HG02852 (cell line): ENCODE data around the gene UBAP1L.
"Not testable (repeated sequence)": the region's sequence is repeated elsewhere in the genome, so short reads cannot be mapped to it uniquely, and the experiment has no call there.

ENCODE experiments used
- ATAC-seq: cut with Tn5 transposase; IDR thresholded peaks from one replicate; pipeline ENCODE4 v1.9.1; 2021; ENCODE audit warnings: mild to moderate bottlenecking, moderate library complexity; ENCODE audit not compliant: unreplicated experiment

Gene UBAP1L

GRCh38 chr15:65115086-65115485 lies at the start of gene UBAP1L:
UBAP1L (minus strand) TSS chr15:65115200; CDS start chr15:65106215, 8,985 bp downstream.
- ATAC-seq = no peak

DNA sequence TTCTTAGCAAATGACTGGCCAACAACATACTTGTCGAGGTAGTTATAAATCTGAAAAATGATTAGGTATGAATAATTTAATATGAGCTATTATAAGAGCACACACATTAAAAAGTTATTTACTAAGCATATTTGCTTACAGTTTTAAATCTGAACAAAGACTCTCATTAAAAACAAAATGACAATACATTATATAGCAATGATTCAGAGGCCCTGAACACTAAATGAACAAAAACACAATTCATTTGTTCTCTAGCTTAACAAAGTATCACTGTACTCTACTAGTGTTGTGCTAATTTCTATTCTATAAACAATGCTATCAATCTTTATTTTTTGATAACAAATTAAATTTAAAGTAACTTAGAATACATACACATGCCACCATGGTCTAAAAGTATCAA lies 49.1 kb upstream of the UBAP1L start:
- no peak for ATAC-seq

DNA sequence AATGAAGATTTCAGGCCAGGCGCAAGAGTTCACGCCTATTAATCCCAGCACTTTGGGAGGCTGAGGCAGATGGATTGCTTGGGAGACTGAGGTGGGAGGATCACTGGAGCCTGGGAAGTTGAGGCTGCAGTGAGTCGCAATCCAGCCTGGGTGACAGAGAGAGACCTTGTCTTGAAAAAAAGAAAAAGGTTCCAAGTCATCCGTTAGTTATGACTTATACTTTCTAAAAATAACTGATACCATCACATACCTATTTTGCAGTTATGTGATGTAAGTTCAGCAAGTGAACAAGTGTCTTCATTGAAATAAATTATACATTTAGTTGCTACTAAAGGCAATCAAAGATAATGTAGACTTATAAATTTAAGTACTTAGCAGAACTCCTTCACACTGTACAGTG lies 48.0 kb upstream of the UBAP1L start:
- ATAC-seq = no peak

DNA sequence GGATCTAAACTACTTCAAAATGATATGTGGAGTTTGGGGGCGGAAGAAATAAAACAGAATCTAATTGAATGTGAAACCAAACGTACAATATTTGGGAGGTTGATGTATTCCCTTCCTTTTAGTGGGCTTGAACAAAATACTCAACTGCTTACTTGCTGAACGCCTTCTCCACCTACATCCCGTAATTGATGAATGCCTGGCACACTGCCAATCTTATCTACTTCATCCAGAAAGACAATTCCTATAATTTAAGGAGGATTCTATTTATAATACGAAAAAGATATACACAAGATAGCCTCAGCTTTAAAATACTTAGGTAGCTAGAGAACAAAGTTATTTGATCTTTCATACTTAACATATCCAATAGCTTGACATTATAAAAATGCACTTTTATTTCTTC lies 41.7 kb upstream of the UBAP1L start:
- ATAC-seq = no peak

DNA sequence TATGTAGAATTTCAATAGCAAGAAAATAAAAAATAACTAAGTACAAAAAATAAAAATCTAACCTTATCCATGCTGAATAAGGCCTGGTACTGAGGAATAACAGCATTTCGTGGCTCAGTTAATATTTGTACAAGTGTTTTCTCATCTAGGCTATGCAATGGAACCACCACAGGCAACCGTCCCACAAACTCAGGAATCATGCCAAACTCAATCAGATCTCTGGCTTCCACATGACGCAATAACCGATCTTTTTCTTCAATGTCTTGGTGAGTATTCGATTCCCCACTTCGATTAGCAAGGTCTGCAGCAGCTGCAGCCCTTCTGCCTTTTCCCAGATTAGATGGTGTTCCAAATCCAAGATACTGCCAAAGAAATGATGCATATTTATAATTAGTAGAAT lies 39.7 kb upstream of the UBAP1L start:
- ATAC-seq = no peak

DNA sequence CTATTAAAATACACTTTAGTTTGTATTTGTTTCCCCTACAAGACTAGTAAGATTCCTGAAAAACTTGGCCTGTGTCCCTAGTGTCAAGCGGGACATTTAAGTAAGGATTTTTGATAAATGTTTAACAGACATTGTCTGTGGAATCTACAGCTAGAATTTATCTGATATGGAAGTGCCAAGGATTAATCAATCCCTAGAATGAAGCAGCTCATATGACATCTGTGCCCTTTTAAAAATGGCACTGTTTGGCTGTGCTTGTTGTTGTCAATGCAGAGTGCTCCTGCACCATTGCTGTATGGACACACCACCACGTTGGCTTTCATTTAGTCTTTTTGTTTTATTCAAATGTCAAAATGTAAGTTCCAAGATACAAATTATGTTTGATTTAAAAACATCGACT lies 32.9 kb upstream of the UBAP1L start:
- ATAC-seq = no peak

- ATAC-seq = no peak
Observed at GRCh38 chr15:65146438-65146837, 31.4 kb upstream of the UBAP1L start.

DNA sequence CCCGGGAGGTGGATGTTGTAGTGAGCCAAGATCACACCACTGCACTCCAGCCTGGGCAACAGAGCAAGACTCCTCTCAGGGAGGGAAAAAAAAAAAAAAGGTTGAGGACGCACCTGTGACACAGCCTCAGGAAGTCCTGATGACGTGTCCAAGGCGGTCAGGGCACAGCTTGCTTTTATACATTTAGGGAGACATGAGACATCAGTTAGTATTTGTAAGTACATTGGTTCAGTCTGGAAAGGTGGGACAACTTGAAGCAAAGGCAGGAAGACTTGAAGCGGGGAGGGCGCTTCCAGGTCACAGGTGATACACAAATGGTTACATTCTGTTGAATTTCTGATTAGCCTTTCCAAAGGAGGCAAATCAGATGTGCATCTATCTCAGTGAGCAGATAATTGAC lies 23.6 kb upstream of the UBAP1L start:
- not testable (repeated sequence) for ATAC-seq

- ATAC-seq = not testable (repeated sequence)
Observed at GRCh38 chr15:65137893-65138292, 22.9 kb upstream of the UBAP1L start.

DNA sequence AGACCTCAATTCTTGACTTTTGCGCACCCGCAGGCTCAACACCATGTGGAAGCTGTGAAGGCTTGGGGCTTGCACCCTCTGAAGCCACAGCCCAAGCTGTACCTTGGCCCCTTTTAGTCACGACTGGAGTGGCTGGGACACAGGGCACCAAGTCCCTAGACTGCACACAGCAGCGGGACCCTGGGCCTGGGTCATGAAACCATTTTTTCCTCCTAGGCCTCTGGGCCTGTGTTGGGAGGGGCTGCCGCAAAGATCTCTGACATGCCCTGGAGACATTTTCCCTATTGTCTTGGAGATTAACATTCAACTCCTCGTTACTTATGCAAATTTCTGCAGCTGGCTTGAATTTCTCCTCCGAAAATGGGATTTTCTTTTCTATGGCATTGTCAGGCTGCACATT lies 22.1 kb upstream of the UBAP1L start:
- ATAC-seq = not testable (repeated sequence)

- no peak for ATAC-seq
Observed at GRCh38 chr15:65134538-65134937, 19.5 kb upstream of the UBAP1L start.

- ATAC-seq = peak; percentile 89
Observed at GRCh38 chr15:65133548-65134200, 18.7 kb upstream of the UBAP1L start, which contains the start of gene PDCD7. PDCD7 (minus strand) TSS chr15:65133808; CDS start chr15:65133781, 27 bp downstream.

DNA sequence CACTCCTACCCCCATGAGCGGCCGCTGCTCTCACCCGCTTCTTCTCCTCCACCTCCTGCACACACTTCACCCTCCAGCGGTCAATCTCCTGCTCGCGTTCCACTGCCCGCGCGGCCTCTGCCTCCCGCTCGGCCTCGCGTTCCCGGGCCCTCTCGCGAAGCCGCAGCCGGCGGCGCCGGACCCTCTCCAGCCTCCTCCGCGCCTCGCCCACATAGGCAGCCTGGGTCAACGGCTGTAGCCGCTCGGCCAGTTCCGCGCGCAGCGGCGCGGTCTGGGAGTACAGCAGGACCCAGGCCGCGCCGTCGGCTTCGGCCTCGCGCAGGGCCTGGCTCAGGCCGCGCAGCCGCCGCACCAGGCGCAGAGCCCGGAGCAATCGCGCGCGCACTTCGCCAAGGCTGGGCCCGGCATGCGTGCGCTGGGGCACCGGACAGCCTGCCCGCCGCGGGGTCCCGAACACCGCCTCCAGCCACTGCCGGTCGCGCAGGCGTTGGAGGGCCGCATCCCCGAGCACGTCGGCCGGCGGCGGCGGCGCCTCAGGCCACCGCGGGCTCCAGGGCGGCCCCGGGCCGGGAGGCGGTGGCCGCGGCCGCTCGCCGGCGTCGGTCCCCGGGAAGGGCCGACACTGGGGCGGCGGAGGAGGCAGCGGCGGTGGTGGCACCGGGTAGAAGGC lies 18.0 kb upstream of the UBAP1L start:
- peak; percentile 50 for ATAC-seq

GRCh38 chr15:65130941-65131340 lies 15.9 kb upstream of the UBAP1L start:
- no peak for ATAC-seq

DNA sequence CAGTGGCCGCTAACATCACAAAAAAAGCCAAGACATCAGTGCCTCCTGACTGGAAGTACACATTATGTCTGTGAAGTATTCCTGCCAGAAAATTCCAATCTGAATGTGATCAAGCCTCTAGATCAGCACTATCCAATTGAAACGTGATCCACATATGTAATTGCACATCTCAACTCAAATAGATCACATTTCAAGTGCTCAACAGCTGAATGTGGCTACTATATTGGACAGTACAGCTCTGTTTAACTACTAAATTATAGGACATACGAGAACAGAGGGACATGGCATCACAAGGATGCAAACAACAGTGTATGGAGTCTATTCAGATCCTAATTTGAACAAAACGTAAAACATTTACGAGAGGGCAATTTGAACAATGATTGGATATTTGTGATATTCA lies 542 bp upstream of the UBAP1L start:
- ATAC-seq = no peak

DNA sequence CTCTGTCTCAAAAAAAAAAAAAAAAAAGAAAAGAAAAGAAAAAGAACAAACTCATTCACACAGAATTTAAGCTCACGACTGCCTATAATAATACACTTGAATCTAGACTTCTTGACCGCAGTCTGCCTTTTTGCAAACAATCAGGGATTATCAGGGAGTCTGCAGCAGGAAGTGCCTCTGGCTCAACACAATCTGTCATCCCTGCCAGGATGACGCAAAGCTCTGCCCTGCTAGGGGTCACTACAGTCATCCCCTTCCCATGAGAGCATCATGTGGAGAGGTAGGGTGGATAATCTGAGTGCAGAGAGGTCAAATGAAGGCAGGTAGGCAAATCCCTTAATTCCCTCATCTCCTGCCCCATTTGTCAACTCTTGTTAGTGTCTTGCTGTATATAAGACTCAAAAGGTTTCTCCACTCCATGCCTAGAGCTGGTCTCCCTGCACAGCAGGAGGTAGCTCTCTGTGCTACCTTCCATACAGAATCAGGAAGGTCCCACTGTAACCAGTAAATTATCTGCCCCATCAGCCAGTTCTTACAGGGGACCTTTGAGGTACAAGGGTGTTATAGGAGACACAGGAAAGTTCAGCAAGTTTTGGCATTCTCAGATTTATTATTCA lies 4.2 kb downstream of the UBAP1L start:
- no peak for ATAC-seq

DNA sequence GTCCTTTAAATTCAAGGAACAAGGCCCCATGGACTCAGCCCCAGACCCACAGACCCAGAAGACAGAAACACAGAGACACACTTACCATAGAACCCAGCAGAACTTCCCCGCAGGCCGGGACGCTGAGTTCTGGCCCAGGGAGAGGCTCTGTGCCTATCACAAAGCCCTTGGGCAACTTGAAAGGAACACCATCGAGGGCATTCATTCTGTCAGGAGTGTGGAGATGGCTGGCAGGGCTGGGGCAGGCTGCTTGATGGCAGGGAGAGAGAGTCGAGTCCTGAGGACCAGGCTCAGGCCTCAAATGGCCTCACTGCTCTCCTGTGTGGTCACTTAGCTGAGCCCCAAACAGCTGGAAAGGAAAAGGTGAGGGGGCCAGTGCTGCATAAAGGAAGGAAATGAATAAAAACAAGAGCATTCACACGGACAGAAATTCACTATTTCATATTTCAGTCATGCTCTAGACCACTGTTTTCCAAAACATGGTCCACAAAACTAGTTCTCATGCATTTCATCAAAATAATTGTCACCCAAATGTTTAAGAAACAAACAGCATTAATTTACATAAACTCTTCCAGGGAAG lies 8.9 kb downstream of the UBAP1L start:
- ATAC-seq = no peak

DNA sequence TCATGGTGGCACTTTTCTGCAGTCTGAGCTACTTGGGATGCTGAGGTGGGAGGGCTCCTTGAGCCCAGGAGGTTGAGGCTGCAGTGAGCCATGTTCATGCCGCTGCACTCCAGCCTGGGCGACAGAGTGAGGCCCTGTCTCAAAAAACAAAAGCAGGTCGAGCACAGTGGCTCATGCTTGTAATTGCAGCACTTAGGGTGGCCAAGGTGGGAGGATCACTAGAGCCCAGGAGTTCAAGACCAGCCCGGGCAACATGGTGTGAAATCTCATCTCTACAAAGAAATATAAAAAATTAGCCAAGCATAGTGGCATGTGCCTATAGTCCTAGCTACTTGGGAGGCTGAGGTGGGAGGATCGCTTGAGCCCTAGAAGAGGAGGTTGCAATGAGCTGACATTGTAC lies 10.0 kb downstream of the UBAP1L start:
- no peak for ATAC-seq

- no peak for ATAC-seq
Observed at GRCh38 chr15:65102912-65103311, 12.1 kb downstream of the UBAP1L start.

GRCh38 chr15:65101891-65102708 lies 12.9 kb downstream of the UBAP1L start:
- no peak for ATAC-seq

GRCh38 chr15:65101411-65101890 lies 13.5 kb downstream of the UBAP1L start:
- no peak for ATAC-seq
